IPS-20b (cell line): ENCODE data around the gene TRAF6.
"Not testable (repeated sequence)": the region's sequence is repeated elsewhere in the genome, so short reads cannot be mapped to it uniquely, and the experiment has no call there.

Source experiments
- H3K27ac ChIP-seq: one replicate; pipeline ENCODE4 v1.5.1; 2013; ENCODE audit warnings: low read length
- H3K27me3 ChIP-seq: 2 replicates; pipeline ENCODE4 v1.6.1; 2013; ENCODE audit warnings: mild to moderate bottlenecking, low read length, inconsistent platforms; ENCODE audit not compliant: insufficient read depth
- H3K36me3 ChIP-seq: 2 replicates; pipeline ENCODE4 v1.6.1; 2013; ENCODE audit warnings: low read depth, mild to moderate bottlenecking, inconsistent platforms, low read length, moderate library complexity; ENCODE audit not compliant: insufficient read depth
- H3K4me1 ChIP-seq: 2 replicates; pipeline ENCODE4 v1.6.1; 2013; ENCODE audit warnings: mild to moderate bottlenecking, control low read depth, inconsistent platforms, low read length, moderate library complexity; ENCODE audit not compliant: insufficient read depth
- H3K4me3 ChIP-seq: 2 replicates; pipeline ENCODE4 v1.5.1; 2013; ENCODE audit warnings: mild to moderate bottlenecking, low read length, inconsistent platforms
- H3K9ac ChIP-seq: 2 replicates; pipeline ENCODE4 v1.6.1; 2013; ENCODE audit warnings: low read depth, mild to moderate bottlenecking, inconsistent platforms, low read length, moderate library complexity
- H3K9me3 ChIP-seq: 2 replicates; pipeline ENCODE4 v1.6.1; 2013; ENCODE audit warnings: mild to moderate bottlenecking, low read depth, low read length, inconsistent platforms; ENCODE audit not compliant: insufficient read depth

Gene TRAF6

DNA sequence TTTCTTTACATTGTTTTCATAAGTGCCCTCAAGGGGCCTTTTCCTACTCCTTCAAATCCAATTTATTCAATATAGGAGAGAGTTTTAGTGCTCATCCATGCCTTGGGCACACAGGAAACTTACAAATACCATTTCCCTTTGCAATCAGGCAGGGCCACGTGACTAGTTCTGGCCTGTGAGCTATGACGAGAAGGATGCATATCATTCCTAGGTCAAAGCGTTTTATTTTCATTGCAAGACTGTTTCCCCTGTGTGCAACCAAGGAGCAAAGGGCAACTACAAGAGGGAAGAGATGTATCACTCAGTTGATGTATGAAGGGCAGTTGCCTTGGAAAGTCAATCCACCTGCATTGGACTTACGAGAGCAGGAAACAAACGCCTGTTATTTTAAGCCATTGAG is 1.9 kb upstream of the TRAF6 start:
- H3K27me3 ChIP-seq, result peaks cover 15% of the 10 kb centered on the region; the same call in 1 of the 2 replicates
- no peak overlapping the region for H3K9ac ChIP-seq
- no peak overlapping the region for H3K27ac ChIP-seq
- H3K36me3 ChIP-seq, result no peaks in the 10 kb centered on the region
- no peaks in the 10 kb centered on the region for H3K9me3 ChIP-seq
- H3K4me1 ChIP-seq, result peaks cover 7% of the 10 kb centered on the region; the same call in 1 of the 2 replicates
- no peak overlapping the region for H3K4me3 ChIP-seq

DNA sequence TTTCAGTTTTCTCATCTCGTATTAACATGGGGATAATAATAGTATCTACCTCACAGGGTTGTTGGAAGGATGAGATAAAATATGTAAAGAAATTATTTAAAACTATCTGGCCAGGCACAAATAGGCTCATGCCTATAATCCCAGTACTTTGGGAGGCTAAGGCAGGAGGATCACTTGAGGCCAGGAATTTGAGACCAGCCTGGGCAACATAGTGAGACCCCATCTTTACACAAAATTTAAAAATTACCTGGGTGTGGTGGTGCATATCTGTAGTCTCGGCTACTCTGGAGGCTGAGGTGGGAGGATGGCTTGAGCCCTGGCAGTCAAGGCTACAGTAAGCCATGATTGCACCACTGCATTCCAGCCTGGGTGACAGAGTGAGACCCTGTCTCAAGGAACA is 990 bp upstream of the TRAF6 start:
- H3K9ac ChIP-seq, H3K36me3 ChIP-seq, H3K27ac ChIP-seq, H3K4me1 ChIP-seq, H3K9me3 ChIP-seq: not testable (repeated sequence)
- Histone ChIP-seq H3K27me3 (peaks cover 15% of the 10 kb centered on the region; the same call in 1 of the 2 replicates), H3K4me3 (peak overlapping the region; percentile 87; the same call in 1 of the 2 replicates)

DNA sequence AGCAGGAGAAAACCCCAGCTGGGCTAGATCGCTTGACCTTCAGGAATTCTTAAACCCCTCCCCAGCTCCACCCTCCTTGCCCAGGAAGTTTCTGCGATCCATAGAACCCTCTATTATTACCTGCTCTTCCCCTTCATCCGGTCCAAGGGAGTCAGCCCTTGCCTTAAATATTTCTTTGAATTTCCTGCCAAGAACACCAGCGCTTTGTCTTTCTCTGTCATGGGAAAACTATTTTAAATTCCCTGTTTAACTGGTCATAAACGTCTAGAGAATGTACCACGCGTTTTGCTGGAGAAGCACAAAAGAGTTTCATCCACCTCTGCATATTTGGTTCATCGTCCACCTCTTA is 496 bp upstream of the TRAF6 start:
- Histone ChIP-seq H3K4me1 (peaks cover 7% of the 10 kb centered on the region; the same call in 1 of the 2 replicates), H3K4me3 (peak overlapping the region; percentile 87), H3K27me3 (peaks cover 15% of the 10 kb centered on the region; the same call in 1 of the 2 replicates), H3K36me3 (no peaks in the 10 kb centered on the region), H3K9me3 (no peaks in the 10 kb centered on the region), H3K27ac (no peak overlapping the region), H3K9ac (peak overlapping the region; percentile 88)

DNA sequence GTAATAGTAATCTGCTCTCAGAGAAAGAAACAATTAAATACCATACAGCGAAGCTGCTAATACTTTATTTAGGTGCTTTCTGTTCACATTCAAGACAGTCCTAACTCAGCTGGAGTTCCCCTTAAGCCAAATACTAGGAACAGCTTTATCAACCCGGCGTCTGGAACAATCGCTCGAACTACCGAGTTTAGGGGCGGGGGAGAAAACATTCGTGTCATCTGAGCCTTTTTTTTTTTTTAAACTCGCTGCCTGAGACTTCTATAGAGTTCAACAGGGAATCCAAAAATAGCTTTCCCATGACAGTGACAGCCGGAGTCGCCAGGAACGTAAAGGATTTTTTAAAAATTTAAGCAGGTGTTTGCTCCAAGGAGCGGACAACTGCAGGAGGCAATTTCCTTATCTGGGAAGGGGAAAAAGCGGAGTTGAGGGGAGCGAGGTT is 852 bp downstream of the TRAF6 start:
- H3K27ac ChIP-seq, result no peak overlapping the region
- H3K4me1 ChIP-seq, result peaks cover 7% of the 10 kb centered on the region; the same call in 1 of the 2 replicates
- no peaks in the 10 kb centered on the region for H3K9me3 ChIP-seq
- H3K4me3 ChIP-seq, result peak overlapping the region; percentile 87
- H3K27me3 ChIP-seq, result peaks cover 15% of the 10 kb centered on the region; the same call in 1 of the 2 replicates
- H3K9ac ChIP-seq, result peak overlapping the region; percentile 88; the same call in 1 of the 2 replicates
- H3K36me3 ChIP-seq, result no peaks in the 10 kb centered on the region

DNA sequence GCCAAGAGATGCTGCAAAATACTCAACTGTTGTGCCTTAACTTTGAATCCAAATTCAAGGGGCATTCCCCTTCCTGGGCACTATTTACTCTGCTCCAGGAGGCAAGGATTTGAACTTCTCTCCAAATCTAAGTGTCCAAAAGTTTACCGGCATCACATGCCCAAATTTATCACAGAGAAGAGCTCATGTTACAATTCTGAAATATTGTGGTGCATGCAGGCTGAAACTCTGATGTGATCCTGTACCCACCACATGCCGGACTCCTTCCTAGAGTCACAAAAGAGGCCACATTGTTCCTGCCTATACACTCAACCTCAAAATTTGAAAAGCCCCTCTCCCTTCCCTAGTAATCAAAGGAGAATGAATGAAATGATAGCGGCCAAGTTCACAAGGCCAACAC is 1.3 kb downstream of the TRAF6 start:
- Histone ChIP-seq H3K9ac (peak overlapping the region; percentile 88; the same call in 1 of the 2 replicates), H3K4me3 (peak overlapping the region; percentile 87)

DNA sequence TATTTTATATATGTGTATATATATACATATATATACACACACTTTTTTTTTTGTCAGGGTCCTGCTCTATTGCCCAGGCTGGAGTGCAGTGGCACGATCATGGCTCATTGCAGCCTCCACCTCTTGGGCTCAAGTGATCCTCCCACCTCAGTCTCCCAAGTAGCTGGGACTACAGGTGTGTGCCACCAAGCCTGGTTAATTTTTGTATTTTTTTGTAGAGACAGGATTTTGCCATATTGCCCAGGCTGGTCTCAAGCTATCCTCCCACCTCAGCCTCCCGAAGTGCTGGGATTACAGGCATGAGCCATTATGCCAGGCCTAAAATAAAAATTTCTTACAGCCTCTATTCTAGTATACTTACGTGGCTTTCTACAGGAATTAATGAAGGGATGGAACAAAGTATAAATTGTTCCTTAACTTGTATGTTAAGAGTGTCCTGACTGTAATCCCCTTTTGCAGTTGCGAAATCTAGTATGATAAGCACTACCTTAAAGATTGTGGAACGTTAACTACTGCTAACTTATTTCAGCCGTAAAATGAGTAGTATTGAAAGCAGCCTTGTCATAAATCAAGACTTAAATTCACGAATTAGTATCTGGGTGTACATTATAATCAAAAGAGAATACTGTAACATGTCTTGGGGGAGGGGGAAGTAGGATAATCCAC is 2.1 kb downstream of the TRAF6 start:
- Histone ChIP-seq H3K9ac (no peak overlapping the region), H3K9me3 (no peaks in the 10 kb centered on the region), H3K4me1 (peaks cover 7% of the 10 kb centered on the region; the same call in 1 of the 2 replicates), H3K27ac (no peak overlapping the region), H3K36me3 (no peaks in the 10 kb centered on the region), H3K27me3 (peaks cover 15% of the 10 kb centered on the region; the same call in 1 of the 2 replicates), H3K4me3 (peak overlapping the region; percentile 87)

More for the DNA sequence above, 1.3 kb downstream of the TRAF6 start:
- H3K36me3 ChIP-seq, result no peaks in the 10 kb centered on the region
- peaks cover 7% of the 10 kb centered on the region; the same call in 1 of the 2 replicates for H3K4me1 ChIP-seq
- H3K27me3 ChIP-seq, result peaks cover 15% of the 10 kb centered on the region; the same call in 1 of the 2 replicates
- H3K9me3 ChIP-seq, result no peaks in the 10 kb centered on the region
- no peak overlapping the region for H3K27ac ChIP-seq

DNA sequence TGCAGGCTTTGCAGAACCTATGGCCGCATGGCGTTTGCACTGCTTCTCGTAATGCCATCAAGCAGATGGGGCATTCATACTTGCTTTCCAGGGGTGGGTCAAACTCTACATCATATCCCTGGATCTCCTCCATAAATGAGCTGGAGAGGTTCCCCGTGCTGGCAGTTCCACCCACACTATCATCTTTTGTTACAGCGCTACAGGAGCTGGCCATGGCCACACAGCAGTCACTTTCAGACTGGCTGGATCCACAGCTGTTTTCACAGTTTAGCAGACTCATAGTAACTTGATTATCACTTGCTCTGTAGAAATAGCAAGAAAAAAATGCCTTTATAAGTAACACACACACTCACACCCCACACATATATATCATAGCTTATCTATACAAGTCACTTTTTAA is 8.8 kb downstream of the TRAF6 start:
- peaks cover 41% of the 10 kb centered on the region for H3K36me3 ChIP-seq
- no peaks in the 10 kb centered on the region for H3K27me3 ChIP-seq
- no peak overlapping the region for H3K9ac ChIP-seq
- H3K27ac ChIP-seq, result no peak overlapping the region
- H3K4me3 ChIP-seq, result no peak overlapping the region
- no peaks in the 10 kb centered on the region for H3K9me3 ChIP-seq
- no peaks in the 10 kb centered on the region; the same call in 1 of the 2 replicates for H3K4me1 ChIP-seq

DNA sequence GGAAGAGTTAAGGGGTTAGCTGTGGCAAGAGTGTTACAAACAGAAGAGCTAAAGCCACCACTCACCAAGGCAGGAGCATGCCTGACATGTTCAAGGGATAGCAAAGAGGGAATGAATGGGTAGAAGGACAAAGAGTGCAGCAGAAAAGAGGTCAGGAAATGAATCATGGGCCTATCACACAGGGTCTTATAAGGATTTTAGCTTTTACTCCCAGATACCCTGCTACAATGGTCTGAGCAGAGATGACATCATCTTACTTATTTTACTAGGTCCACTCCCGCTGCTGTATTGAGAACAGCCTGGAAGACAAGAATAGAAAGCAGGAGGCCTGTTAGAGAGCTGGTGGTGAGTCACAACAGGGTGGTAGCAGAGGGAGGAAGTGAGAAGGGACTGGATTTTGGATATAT is 9.8 kb downstream of the TRAF6 start:
- H3K27me3 ChIP-seq, result no peaks in the 10 kb centered on the region
- no peaks in the 10 kb centered on the region; the same call in 1 of the 2 replicates for H3K4me1 ChIP-seq
- H3K9me3 ChIP-seq, result no peaks in the 10 kb centered on the region
- no peak overlapping the region for H3K27ac ChIP-seq
- H3K36me3 ChIP-seq, result peaks cover 50% of the 10 kb centered on the region
- no peak overlapping the region for H3K4me3 ChIP-seq
- no peak overlapping the region for H3K9ac ChIP-seq

DNA sequence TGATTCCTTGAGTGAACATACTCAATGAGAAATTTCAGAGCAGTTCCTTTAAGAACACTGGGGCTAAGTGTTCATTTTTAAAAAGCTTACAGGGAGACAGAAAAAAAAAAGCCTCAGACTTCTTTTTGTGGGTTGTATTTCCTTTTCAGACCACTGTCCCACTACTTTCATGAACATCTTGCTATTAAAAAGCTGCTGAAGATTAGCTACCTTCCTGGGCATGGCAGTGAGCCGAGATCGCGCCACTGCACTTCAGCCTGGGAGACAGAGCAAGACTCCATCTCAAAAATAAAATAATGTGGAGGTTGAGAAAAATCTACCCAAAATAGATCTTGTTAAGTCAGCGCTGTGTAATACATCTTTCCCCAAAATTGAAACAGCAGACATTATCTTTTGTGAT is 10.8 kb downstream of the TRAF6 start:
- H3K27me3 ChIP-seq, result no peaks in the 10 kb centered on the region
- no peak overlapping the region for H3K4me3 ChIP-seq
- H3K36me3 ChIP-seq, result peaks cover 57% of the 10 kb centered on the region
- H3K27ac ChIP-seq, result no peak overlapping the region
- no peaks in the 10 kb centered on the region for H3K9me3 ChIP-seq
- no peak overlapping the region for H3K9ac ChIP-seq
- no peaks in the 10 kb centered on the region; the same call in 1 of the 2 replicates for H3K4me1 ChIP-seq

DNA sequence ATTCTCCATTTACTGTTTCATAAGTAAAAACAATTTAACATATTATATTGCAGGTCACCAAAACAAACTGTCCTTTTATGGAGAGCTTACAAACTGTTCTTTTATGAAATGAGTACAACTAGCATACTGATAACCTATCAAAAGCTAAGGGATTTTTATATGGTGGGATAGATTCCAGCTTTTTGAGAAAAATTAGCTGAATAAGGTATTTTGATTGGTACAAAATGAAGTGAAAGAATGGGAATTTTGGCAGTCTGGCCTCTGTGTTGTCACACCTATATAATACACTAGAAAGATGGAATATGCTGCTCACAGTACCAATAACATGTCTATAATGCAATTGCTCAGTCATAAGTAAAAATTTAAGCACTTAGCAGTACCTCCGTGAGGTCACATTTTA is 11.4 kb downstream of the TRAF6 start:
- no peaks in the 10 kb centered on the region; the same call in 1 of the 2 replicates for H3K4me1 ChIP-seq
- no peak overlapping the region for H3K27ac ChIP-seq
- H3K4me3 ChIP-seq, result no peak overlapping the region
- no peaks in the 10 kb centered on the region for H3K27me3 ChIP-seq
- H3K9me3 ChIP-seq, result no peaks in the 10 kb centered on the region
- H3K36me3 ChIP-seq, result peaks cover 63% of the 10 kb centered on the region
- no peak overlapping the region for H3K9ac ChIP-seq

DNA sequence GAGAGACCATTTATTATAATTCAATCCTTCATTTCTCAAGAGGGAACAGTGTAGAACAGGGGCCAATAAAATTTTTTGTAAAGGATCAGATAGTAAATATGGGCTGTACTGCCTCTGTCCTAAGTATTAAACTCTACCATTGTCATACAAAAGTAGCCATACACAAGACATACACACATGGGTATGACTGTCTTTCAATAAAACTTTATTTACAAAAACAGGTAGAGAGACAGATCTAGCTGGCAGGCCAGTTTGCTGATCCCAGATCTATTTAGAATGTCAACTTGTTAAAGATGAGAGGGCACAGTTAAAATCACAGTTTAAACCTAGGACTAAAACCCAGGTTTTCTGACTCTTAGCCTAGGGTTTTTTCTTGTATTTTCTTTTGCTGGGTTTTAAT is 16.7 kb downstream of the TRAF6 start:
- Histone ChIP-seq H3K4me3 (no peak overlapping the region), H3K36me3 (peaks cover 80% of the 10 kb centered on the region), H3K9ac (no peak overlapping the region), H3K4me1 (no peaks in the 10 kb centered on the region), H3K27ac (no peak overlapping the region), H3K27me3 (no peaks in the 10 kb centered on the region), H3K9me3 (no peaks in the 10 kb centered on the region)

DNA sequence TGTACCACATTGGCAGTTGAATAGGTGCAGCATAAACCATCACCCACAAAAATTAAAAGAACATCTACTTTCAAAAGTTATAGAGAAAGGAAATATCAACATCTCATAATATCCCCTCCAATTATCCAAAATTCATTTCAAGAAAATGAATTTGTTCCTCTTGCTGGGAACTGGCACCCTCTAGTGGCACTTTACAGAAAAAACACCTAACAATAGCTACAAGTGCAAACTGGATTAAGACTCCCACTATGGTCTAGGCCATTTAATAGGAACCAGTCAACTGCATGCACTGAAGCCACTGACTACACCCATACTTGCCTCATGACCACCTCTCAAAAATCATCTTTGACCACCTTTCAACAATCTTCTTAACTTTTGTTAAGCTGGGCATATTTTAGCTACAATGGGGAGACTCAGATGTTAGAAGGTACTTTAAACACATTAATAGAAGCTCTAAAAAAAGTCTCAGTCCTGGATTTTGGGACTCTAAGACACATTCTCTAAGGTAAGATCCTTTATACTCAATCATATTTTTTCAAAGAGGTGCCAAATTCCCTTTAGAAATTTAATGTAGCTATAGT is 17.3 kb downstream of the TRAF6 start:
- H3K4me3 ChIP-seq, result no peak overlapping the region
- no peaks in the 10 kb centered on the region for H3K4me1 ChIP-seq
- H3K36me3 ChIP-seq, result peaks cover 75% of the 10 kb centered on the region
- no peaks in the 10 kb centered on the region for H3K9me3 ChIP-seq
- H3K27me3 ChIP-seq, result no peaks in the 10 kb centered on the region
- no peak overlapping the region for H3K27ac ChIP-seq
- no peak overlapping the region for H3K9ac ChIP-seq
